GM19035 (cell line): ENCODE measurements around the gene FMO1.
"Not testable (repeated sequence)": the region's sequence is repeated elsewhere in the genome, so short reads cannot be mapped to it uniquely, and the experiment has no call there.

Source experiments
- ATAC-seq: cut with Tn5 transposase; IDR thresholded peaks from one replicate; pipeline ENCODE4 v1.9.1; 2021; ENCODE audit not compliant: unreplicated experiment

FMO1 gene, protein sequence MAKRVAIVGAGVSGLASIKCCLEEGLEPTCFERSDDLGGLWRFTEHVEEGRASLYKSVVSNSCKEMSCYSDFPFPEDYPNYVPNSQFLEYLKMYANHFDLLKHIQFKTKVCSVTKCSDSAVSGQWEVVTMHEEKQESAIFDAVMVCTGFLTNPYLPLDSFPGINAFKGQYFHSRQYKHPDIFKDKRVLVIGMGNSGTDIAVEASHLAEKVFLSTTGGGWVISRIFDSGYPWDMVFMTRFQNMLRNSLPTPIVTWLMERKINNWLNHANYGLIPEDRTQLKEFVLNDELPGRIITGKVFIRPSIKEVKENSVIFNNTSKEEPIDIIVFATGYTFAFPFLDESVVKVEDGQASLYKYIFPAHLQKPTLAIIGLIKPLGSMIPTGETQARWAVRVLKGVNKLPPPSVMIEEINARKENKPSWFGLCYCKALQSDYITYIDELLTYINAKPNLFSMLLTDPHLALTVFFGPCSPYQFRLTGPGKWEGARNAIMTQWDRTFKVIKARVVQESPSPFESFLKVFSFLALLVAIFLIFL

DNA sequence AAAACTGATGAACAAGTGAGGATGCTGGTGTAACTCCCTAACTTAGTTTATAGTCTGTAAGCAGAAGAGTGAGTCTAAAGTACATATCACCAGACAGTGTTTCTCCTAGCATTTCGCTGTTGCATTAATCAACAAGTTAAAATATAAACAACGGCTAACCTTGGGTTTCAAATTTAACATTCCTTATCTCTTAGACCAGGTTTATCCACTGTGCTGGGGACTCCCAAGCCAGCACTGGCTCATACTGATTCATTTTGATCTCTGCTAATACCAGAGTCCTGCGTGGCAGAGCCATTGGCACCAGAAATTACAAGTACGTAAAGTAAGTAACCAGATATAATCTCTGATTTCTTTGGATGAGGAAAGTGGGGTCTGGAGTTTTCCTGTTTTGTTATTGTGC is at the start of gene FMO1:
Gene FMO1 (plus strand): TSS at position 193 of the 400 bp plus-strand sequence. CDS start 9,594 bp downstream, outside the sequence.
- ATAC-seq = no peak

DNA sequence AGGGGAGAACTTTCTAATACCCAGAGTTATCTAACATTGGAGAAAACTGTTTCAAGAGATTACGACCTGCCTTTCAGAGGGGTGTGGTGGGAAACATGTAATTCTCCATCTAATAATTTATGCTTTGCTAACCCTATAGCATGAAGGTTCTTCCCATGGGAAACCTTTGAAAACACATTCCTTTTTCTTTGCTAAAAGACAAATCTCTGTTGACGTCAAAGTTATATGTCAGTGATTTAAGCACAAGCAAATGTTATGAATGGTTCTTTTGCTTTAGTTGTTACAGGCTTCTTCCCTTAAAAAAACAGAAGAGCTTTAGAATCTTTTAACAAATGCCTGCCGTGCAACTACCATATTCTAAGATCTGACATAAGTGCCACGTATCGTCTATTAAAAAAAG is 44.0 kb upstream of the FMO1 start:
- no peak for ATAC-seq

DNA sequence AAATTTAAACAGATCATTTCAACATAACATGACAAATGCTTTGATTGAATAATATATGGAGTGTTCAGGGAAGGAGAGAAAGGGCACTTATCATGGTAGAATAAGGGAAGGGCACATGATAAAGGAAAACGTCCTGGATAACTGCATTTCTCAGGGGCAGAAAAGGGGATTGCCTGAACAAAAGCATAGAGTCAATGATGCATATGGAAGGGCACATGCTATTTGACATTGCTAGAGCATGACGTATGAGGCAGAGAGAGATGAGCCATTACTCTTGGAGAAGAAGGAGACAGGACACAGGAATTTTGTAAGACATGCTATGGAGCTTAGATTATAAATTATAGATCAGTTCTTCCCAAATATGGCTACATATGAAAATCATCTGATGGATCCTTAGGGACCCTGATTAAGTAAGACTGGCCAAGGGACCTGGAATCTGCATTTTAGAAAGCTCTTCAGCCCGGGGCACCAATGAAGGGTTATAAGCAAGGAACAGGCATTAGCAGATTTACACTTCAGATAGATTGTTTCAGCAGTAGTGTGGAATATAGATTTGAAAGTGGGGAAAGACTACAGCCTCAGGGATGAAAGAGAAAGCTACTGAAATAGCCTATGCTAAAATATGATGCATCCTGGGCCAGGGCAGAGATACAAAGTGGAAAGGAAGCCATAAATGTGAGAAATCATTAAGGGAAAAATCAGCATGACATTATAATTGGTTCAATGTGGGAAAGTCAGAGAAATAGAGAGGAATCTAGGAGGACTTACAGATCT is 41.9 kb upstream of the FMO1 start:
- no peak for ATAC-seq

DNA sequence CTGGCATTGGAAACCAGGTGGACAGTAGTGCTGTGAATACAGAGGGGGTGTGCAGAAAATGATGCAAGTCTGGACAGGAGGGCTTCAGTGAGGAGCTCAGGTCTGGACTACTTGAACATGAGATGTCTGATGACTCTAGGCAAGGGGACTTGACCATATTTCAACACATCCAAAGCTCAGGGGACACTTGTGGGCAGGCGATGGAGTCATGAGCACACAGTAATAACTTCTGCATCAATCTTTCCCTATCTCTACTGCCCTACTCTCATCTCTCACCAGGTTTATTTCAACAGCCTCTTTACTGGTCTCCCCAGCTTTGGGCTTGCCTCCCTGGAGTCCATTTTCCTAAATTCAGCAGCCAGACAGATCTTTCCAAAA is 41.3 kb upstream of the FMO1 start:
- ATAC-seq = no peak

DNA sequence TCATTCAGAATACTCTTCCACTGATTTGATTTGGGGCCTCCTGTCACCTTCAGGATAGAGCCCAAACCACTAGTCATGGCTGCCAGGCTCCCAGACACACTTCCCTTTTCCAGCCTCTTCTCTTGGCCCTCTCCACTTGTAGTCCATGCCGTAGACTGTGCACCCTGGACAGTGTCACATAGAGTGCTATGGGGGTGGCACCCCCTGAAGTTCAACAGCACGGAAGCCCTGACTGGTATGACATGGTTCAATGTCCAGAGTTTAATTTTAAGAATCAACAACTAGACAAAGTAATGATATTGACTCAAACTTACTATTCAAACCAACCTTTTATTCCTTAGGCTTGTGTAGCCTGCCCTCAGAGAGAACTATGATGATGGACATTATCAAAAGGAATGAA is 40.9 kb upstream of the FMO1 start:
- no peak for ATAC-seq

DNA sequence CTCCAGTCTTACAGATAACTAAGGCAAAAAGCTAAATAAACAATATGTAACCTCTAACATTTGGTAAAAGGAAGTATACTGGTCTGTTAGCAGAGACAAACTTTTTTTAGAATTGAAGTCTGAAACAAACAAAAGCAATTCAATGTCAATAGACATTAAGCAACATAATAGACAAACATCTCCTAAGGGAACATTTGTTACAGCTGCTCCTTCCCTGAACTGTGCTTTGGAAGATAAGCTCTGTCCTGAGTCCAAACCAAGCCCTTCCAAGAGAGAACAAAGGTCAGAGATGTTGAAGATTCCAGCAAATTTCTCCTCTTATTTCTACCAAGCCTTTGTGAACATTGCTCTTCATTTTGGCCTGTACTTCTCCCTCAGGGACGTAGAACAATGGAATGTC is 37.9 kb upstream of the FMO1 start:
- no peak for ATAC-seq

DNA sequence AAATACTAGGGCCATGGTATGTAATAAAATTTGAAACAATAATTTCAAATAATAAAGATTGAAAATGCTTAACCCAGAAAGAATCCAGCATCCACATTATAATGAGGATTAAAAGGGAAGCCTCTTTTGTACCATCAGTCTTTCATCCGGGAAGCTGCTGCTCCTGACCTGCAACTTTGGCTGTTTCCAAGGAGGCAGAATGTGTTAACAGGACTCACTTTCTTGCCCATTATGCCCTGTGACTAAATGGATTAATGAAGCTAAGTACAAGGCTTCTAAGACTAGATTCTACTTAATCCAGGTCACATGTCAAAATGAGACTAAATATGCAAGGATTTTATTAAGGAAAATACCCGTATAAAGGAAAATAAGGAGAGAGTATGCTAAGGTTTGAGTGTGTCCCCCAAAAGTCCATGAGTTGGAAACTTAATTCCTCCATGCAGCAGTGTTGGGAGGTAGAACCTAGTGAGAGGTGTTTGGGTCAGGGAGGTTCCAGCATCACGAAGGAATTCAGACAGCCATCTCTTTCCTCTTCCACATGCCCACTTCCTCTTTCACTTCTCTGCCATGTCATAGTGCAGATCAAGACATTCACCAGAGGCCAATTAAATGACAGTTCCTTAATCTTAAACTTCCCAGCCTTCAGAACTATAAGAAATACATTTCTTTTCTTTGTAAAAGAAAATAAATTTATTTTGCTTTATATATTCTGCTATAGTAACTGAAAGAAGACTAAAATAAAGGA is 35.5 kb upstream of the FMO1 start:
- ATAC-seq = no peak

DNA sequence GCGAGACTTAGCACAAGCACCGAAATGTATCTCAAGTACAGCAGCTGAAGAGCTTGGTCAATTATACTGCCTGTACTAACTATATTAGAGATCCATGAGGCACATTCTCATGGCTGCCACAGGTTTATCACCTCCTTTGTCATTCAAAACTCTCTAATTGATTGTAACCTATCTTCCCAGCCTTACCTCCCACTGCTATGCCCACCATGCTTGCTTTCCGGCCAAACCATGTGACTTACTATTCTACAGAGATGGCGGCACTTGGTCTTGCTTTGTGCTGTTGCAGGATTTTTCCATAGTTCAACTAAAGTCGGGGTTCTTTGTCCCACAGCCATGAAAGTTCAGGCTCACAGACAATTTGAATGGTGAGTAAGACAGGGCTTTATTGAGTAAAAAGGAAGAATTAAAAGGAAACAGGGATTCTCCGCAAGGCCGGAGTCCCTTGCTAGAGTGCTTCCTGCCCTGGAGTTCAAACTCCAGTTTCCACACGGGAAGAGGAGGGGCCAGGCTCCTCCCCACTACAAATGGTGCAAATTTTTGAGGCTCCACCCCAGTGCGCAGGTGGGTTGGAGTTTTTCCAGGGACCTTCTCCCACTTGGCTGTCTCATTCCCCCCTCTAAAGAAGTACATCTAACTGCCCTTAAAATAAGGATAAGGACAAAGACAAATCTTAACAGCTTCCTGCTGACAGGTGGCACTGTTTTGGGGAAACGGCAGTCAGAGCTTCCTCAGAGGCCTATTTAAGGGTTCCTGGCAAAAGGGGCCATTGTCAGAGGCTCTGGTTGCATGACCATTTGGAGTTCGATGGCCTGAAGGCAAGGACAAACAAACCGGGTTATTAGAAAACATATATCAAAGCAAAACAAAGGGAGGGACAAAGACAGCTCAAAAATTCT is 34.5 kb upstream of the FMO1 start:
- no peak for ATAC-seq

DNA sequence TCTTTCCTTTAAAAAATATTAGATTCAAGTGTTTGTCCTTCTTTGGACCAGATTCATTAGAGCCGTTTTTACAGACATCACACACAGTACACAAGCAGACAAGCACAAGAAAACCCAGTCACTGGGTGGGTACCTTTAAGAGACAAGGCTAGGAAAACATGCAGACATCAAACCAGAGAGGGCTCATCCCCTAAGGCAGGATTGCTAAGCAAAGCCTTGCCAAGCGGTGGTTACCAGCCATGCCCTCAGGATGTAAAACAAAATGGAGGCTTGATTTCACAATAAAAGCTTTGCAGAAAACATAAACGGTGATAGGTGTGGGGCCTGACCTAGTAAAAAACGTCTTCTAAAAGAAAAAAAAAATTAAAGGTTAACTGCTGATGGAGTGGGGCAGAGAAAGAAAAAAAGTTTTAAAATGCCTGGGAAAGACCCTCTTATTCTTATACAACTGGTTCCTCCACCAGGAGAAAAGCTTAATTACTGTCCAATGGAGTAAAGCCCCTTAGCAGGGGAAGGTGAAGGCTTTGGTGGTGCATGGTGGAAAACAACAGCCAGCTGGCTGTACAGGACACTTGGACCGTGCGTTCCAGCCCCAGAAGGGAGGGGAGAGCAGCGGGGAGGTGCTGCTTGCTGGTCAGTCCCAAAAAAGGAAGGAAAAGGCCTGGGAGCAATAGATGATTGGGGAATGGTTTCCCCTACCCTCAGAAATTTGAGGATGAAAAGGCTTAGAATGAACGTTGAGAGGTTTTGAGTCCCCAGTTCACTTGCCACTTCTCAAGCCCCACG is 30.4 kb upstream of the FMO1 start:
- no peak for ATAC-seq

DNA sequence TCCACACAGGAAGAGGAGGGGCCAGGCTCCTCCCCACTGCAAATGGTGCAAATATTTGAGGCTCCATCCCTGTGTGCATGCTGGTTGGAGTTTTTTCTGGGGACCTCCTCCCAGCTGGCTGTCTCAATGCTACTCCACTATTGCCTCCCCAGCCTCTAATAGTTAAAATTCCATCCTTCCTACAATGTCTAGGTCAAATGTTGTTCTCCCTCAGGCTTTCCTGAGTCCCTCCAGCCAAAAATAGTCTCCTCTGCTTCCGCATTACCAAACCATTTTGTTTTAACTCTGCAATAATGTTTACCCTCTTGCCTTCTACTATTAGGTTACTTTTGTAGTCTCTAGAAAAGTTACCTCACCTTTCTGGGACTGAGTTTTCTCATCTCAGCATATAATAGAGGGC is 29.6 kb upstream of the FMO1 start:
- no peak for ATAC-seq

DNA sequence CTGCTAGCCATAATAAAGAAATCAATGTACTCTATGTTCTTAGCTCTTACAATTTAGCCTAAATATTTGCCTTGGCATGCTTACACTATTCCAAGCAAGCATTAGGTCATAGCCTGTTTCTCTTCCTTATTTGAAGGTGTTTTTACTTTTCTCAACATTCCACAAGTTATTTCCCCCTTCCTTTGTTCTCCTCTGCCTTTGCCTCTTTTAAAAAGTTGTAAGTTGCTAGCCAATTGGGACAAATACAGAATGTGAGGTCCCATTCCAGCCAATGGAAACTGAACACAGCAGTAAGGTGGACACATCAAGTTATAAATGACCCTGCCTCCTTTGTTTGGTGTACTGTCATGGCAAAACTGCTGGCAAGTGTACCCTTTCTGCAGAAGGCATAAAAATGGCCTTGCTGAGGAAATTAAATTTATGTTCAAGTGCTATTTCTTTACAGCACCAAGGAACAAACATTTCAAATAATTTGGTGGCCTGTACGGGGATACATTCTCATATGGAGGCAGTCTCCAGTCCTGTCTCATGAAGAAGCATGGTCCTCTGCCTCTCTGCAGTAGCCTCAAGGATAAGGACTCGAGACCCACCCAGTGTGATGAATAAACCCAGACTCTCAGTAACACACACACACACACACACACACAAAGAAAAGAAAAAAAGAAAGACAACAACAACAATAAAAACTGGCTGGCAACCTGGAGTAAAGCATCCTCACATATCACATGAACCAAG is 28.8 kb upstream of the FMO1 start:
- no peak for ATAC-seq

DNA sequence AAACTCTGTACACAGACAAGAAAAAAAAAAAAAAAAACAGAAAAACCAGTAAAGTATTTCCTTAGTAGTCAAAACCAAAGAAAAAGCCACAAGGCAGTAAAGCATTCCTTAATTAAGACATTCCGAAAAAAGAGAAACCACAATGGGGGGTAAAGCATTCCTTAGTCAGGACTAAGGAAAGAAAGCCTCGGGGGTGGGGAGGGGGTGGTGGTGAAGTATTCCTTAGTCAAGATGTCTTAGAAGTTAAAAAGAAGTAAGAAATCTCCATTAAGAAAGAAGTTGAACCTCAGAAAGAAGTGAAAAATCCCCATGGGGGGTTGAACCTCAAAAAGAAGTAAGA is 28.2 kb upstream of the FMO1 start:
- ATAC-seq = no peak

DNA sequence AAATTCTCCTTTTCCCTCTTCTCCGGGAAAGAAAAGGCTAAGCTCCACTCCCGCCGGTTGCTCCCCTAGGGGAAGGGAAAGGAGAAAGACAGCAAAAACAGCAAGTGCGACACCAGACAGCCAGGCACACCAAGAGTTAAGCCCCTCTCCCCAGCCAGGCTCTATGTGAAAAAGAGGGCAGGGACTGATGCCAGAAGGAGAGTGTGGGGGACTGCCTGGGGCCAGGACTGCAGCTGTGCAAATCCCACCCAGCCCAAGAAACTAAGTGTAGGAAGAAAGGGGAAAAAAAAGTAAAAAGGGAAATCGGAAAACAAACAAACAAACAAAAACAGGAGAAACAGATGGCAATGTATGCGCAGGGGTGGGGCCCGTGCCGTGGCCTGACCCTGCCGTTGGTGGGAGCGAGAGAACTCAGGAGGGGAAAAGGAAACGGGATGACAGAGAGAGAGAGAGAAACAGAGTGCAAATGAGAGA is 27.7 kb upstream of the FMO1 start:
- ATAC-seq = no peak

DNA sequence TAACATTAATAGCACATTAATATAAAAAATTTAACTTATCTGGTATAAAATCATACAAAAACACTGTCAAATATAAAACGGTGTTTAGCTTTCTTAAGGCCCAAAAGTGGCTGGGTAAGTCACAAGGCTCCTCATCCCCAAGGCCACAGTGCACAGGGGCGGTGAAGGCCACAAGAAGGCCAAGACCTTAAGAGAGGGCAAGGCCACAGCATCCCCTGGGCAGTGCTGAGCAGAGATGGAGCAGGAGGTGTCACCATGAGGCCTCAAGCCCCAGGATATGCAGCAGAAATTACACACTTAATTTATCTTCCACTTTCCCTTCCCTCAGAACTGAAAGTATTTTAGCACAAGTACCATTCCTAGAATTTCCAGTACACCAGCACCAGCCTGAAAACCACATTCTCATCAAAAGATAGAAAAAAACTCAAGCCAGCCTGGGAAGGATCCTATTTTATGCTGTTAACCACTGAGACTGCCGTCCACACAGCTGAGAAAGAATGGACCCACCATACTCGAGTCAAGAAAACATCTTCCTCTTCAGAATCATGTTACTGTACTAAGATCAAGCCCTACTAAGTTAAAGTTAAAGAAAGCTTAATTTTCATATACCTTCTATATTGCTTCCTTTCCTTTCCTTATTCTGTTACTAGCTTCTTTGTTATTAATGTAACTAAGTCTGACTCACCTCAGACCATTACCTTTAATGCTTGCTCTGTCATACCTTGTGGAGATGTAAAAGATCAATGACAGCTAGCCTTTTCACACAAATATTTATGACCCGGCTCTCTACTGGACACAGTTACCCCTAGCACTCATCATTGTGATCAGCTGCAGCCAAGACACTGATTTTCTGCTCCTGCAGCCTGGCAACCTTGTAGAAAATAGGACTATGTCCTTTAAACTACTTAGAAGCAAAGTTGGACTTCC is 26.4 kb upstream of the FMO1 start:
- no peak for ATAC-seq

DNA sequence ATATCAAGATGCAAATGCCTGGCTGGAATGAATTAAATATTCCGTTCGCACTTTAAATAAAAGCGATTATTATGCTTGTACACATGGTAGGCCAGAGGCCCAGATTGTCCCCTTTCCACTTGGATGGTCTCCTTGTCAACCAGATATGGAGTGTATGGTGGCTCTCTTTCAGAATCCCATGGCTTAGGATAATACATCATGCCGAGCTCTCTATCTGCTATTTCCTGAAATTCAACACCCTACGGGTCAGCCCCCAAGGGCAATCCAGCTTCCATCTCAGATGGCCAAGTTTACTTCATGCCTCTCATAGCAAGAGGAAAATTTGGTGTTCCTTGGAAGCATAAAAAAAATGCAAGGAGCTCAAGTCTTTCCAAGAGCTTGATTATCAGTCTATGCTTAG is 25.4 kb upstream of the FMO1 start:
- no peak for ATAC-seq

DNA sequence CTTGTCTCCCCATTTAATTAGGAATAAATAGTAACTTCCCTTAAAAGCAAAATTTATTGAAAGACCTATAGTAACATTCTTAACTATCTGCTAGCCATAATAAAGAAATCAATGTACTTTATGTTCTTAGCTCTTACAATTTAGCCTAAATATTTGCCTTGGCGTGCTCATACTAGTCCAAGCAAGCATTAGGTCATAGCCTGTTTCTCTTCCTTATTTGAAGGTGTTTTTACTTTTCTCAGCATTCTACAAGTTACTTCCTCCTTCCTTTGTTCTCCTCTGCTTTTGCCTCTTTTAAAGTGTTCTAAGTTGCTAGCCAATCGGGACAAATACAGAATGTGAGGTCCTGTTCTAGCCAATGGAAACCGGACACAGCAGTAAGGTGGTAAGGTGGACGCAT is 24.0 kb upstream of the FMO1 start:
- ATAC-seq = not testable (repeated sequence)

DNA sequence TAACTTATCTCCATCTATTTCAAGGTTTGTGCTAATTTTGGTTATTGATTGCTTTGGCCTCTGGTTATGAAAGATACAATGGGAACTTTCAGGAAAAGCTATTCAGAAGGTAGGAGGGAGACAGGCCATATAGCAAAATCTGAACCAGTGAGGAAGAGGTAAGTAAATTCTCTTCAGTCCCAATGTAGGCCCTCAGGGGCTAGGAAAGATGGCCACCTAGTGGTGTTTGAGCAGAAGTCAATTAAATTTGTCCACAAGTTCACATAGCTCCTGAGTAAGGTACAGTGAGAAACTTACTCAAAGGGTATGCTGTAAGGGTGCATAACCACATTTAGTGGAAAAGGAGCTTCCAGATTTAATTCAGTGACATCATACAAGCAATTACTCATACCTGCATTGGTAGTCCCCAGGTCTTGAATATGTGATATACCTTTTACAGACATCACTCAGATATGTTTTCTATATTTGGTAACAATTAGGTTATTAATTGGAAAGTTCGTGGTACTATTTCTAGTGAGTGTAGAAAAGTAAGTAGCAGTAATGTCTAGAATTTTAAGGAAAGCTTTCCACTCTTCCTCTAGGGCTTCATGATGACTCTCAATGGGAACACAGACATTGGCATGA is 21.4 kb upstream of the FMO1 start:
- peak; percentile 94 for ATAC-seq
